HL-60/S4 treated with retinoic acid at 250 ng/mL for 4 days and 3 days (cell line): ENCODE measurements around the gene DEFB129.
"Not testable (repeated sequence)": the region's sequence is repeated elsewhere in the genome, so short reads cannot be mapped to it uniquely, and the experiment has no call there.

Experiments
- in situ Hi-C: fragments of 300-500 bp; cut with MboI; formaldehyde crosslinking; loops from 2 replicates; pipeline ENCODE4 v1.7.0; 2022; ENCODE audit warnings: low sequenced_read_pairs

DEFB129 gene

GRCh38 chr20:226958-227357, at the start of gene DEFB129:
Gene DEFB129, plus strand, starts transcription at chr20:227258. Its CDS starts 31 bp downstream, at chr20:227289.
- in situ Hi-C loops: no loop called here

- in situ Hi-C loops: no loop called here
Measured at GRCh38 chr20:184288-184687, 42.8 kb upstream of the DEFB129 start.

GRCh38 chr20:187733-188132, 39.3 kb upstream of the DEFB129 start:
- in situ Hi-C loops: no loop called here

- in situ Hi-C loops: no loop called here
Measured at GRCh38 chr20:189611-190010, 37.4 kb upstream of the DEFB129 start, which contains the start of gene DEFB128. Gene DEFB128, minus strand, starts transcription at chr20:189711. Its CDS starts 88 bp downstream, at chr20:189623.

GRCh38 chr20:198225-198624, 28.8 kb upstream of the DEFB129 start:
- in situ Hi-C loops: no loop called here

- in situ Hi-C loops: no loop called here
Measured at GRCh38 chr20:199996-200395, 27.1 kb upstream of the DEFB129 start.

- in situ Hi-C loops: not testable (repeated sequence)
Measured at GRCh38 chr20:203630-204029, 23.4 kb upstream of the DEFB129 start.

- in situ Hi-C loops: no loop called here
Measured at GRCh38 chr20:208942-209566, 18.0 kb upstream of the DEFB129 start.

GRCh38 chr20:210809-211502, 16.1 kb upstream of the DEFB129 start:
- in situ Hi-C loops: no loop called here

- in situ Hi-C loops: no loop called here
Measured at GRCh38 chr20:214383-214782, 12.7 kb upstream of the DEFB129 start.

- in situ Hi-C loops: no loop called here
Measured at GRCh38 chr20:215796-216195, 11.3 kb upstream of the DEFB129 start.

- in situ Hi-C loops: no loop called here
Measured at GRCh38 chr20:217266-217665, 9.8 kb upstream of the DEFB129 start.

GRCh38 chr20:219290-220115, 7.6 kb upstream of the DEFB129 start:
- in situ Hi-C loops: no loop called here

- in situ Hi-C loops: no loop called here
Measured at GRCh38 chr20:221258-221830, 5.7 kb upstream of the DEFB129 start.

- in situ Hi-C loops: not testable (repeated sequence)
Measured at GRCh38 chr20:225879-226278, 1.2 kb upstream of the DEFB129 start.

- in situ Hi-C loops: no loop called here
Measured at GRCh38 chr20:227439-228105, 514 bp downstream of the DEFB129 start.

- in situ Hi-C loops: no loop called here
Measured at GRCh38 chr20:235891-236290, 8.8 kb downstream of the DEFB129 start.

- in situ Hi-C loops: no loop called here
Measured at GRCh38 chr20:237489-237888, 10.4 kb downstream of the DEFB129 start.

- in situ Hi-C loops: no loop called here
Measured at GRCh38 chr20:237929-238328, 10.9 kb downstream of the DEFB129 start.

GRCh38 chr20:242905-243304, 15.8 kb downstream of the DEFB129 start:
- in situ Hi-C loops: no loop called here

GRCh38 chr20:251354-251753, 24.3 kb downstream of the DEFB129 start:
- in situ Hi-C loops: no loop called here
